ENCODE data around the gene SPACDR.
"Not testable (repeated sequence)": the region's sequence is repeated elsewhere in the genome, so short reads cannot be mapped to it uniquely, and the experiment has no call there.

Gene SPACDR

DNA sequence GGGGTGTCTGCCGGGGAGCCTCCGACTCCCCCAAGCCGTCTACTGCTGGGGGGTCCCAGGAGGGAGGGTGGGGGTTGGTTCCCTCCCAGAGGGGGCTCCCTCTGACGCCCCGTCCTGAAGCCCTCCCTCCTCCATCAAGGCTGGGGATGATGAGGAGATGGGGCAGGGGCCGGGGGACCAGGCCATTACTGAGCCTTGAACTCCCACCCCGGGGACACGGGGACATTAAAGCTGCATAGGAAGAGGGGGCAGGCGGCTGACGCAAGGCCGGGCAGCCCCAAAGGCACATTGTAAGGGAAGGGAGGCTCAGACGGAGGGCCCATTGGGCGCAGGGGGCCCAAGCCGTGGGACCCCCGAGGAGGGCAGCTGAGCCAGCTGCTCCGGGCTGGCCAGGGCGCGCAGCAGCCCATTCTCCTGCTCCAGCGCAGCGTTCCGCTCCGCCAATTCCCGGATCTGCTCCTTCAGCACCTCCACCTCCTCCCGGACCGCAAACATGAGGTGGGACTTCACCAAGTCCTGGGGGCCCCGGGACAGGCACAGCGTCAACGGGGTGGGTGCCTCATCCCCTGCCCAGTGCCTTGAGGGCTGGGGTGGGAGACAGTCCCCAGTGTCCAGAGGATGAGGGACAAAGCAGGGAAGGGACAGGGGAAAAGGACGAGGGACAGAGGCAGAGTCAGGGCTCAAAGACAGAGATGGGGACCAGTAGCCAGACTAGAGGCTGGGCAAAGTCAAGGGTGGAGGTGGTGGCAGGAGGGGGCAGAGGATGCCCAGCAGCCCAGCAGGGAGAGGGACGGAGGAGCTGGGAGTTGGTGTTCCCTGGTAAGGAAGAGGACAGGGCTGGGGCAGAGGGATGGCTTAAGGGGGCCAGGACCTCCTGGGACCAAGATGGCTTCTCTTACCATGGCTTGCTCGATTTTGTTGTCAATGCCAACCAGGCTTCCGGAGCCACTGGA lies 2.9 kb upstream of the SPACDR start:
- Histone ChIP-seq H3K9me3 (no peaks in the 10 kb centered on the region), H3K4me3 (no peak overlapping the region), H3K27me3 (ENCODE audit: low read depth) (no peaks in the 10 kb centered on the region), H3K4me1 (no peaks in the 10 kb centered on the region), H3K36me3 (replicated peaks) (no peaks in the 10 kb centered on the region; the same call in 1 of the 2 replicates)
- no peak for DNase-seq (ENCODE audit: low spot score in 2 of 2)
- in situ Hi-C loops (cut with MboI; ENCODE audit: low sequenced_read_pairs): loop anchor here (10.0 kb wide), 1 partner anchor 98 kb away; no protein-coding TSS in a partner anchor

DNA sequence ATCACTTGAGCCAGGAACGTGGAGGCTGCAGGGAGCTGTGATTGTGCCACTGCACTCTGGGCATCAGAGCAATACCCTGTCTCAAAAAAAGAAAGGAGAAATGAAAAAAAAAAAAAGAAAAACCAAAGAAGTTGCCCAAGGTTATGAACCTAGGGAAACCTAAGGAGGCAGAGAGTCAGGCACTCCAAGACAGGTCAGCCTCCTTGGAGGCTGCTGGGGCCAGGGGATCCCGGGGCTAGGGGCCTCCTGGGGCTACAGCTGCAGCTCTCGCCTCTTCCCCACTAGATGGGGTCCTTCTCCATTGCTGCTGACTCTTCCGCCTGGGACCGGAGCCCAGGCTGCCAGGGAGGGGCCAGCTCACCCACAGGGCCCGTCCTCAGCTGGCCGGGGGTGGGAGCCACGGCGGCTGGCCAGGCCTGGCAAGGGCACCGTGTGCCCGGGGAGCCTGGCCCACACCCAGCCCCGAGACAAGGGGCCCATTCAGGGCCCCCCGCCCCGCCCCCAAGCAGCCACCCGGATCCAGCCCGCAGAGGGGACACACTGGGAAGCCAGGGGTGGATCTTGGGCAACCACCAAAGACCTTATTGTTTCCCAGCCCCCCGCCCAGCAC lies 1.7 kb upstream of the SPACDR start:
- no peaks in the 10 kb centered on the region for H3K4me1 ChIP-seq

GRCh38 chr7:100465299-100465698 lies 1.2 kb upstream of the SPACDR start:
- H3K36me3 ChIP-seq (replicated peaks): no peaks in the 10 kb centered on the region; the same call in 1 of the 2 replicates

More for the DNA sequence above, 1.7 kb upstream of the SPACDR start:
- H3K27me3 ChIP-seq (ENCODE audit: low read depth): no peaks in the 10 kb centered on the region
- no peak overlapping the region for H3K4me3 ChIP-seq
- H3K36me3 ChIP-seq (replicated peaks): no peaks in the 10 kb centered on the region; the same call in 1 of the 2 replicates
- H3K9me3 ChIP-seq: no peaks in the 10 kb centered on the region
- DNase-seq (ENCODE audit: low spot score in 2 of 2): peak; percentile 46 to 57
- in situ Hi-C loops (cut with MboI; ENCODE audit: low sequenced_read_pairs): loop anchor here (10.0 kb wide), 1 partner anchor 99 kb away; no protein-coding TSS in a partner anchor

GRCh38 chr7:100464791-100465190 lies 731 bp upstream of the SPACDR start:
- no peaks in the 10 kb centered on the region for H3K36me3 ChIP-seq (replicated peaks)
- H3K9me3 ChIP-seq: no peaks in the 10 kb centered on the region
- DNase-seq (ENCODE audit: low spot score in 2 of 2): no peak
- no peaks in the 10 kb centered on the region for H3K27me3 ChIP-seq (ENCODE audit: low read depth)
- H3K4me3 ChIP-seq: no peak overlapping the region
- H3K4me1 ChIP-seq: no peaks in the 10 kb centered on the region
- in situ Hi-C loops (cut with MboI; ENCODE audit: low sequenced_read_pairs): loop anchor here (10.0 kb wide), 1 partner anchor 100 kb away; no protein-coding TSS in a partner anchor

More at GRCh38 chr7:100465299-100465698, 1.2 kb upstream of the SPACDR start:
- in situ Hi-C loops (cut with MboI; ENCODE audit: low sequenced_read_pairs): loop anchor here (10.0 kb wide), 1 partner anchor 100 kb away; no protein-coding TSS in a partner anchor
- no peak for DNase-seq (ENCODE audit: low spot score in 2 of 2)
- Histone ChIP-seq H3K4me1 (no peaks in the 10 kb centered on the region), H3K9me3 (no peaks in the 10 kb centered on the region), H3K4me3 (no peak overlapping the region), H3K27me3 (ENCODE audit: low read depth) (no peaks in the 10 kb centered on the region)

DNA sequence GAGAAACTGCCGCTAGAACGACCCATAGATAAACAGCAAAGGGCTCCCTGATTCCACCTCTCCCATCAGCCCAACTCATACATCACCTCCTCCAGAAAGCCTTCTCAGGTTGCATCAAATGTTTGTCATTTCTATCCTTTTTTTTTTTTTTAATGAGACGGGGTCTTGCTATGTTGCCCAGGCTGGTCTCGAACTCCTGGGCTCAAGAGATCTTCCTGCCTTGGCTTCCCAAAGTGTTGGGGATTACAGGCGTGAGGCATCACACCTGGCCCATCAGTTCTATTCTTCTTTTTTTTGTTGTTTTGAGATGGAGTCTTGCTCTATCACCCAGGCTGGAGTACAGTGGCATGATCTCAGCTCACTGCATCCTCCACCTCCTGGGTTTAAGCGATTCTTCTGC lies 7.0 kb downstream of the SPACDR start:
- Histone ChIP-seq H3K36me3 (replicated peaks) (no peaks in the 10 kb centered on the region), H3K4me3 (no peak overlapping the region), H3K4me1 (no peaks in the 10 kb centered on the region), H3K9me3 (no peaks in the 10 kb centered on the region), H3K27me3 (ENCODE audit: low read depth) (no peaks in the 10 kb centered on the region)
- in situ Hi-C loops (cut with MboI; ENCODE audit: low sequenced_read_pairs): no loop called here
- no peak for DNase-seq (ENCODE audit: low spot score in 2 of 2)

GRCh38 chr7:100456562-100456961 lies 7.5 kb downstream of the SPACDR start:
- in situ Hi-C loops (cut with MboI; ENCODE audit: low sequenced_read_pairs): no loop called here
- H3K4me3 ChIP-seq: no peak overlapping the region
- H3K27me3 ChIP-seq (ENCODE audit: low read depth): no peaks in the 10 kb centered on the region
- no peak for DNase-seq (ENCODE audit: low spot score in 2 of 2)
- no peaks in the 10 kb centered on the region for H3K4me1 ChIP-seq
- no peaks in the 10 kb centered on the region for H3K36me3 ChIP-seq (replicated peaks)
- H3K9me3 ChIP-seq: no peaks in the 10 kb centered on the region

- in situ Hi-C loops (cut with MboI; ENCODE audit: low sequenced_read_pairs): no loop called here
- peaks cover 4% of the 10 kb centered on the region; the same call in 1 of the 2 replicates for H3K4me1 ChIP-seq
- H3K9me3 ChIP-seq: no peaks in the 10 kb centered on the region
- H3K27me3 ChIP-seq (ENCODE audit: low read depth): no peaks in the 10 kb centered on the region
- DNase-seq (ENCODE audit: low spot score in 2 of 2): no peak
- H3K4me3 ChIP-seq: no peak overlapping the region
- no peaks in the 10 kb centered on the region for H3K36me3 ChIP-seq (replicated peaks)
Measured at GRCh38 chr7:100455206-100455605, 8.9 kb downstream of the SPACDR start.

- H3K4me1 ChIP-seq; H3K4me3 ChIP-seq; in situ Hi-C loops (cut with MboI; ENCODE audit: low sequenced_read_pairs); H3K9me3 ChIP-seq; H3K27me3 ChIP-seq (ENCODE audit: low read depth); DNase-seq (ENCODE audit: low spot score in 2 of 2); H3K36me3 ChIP-seq (replicated peaks): not testable (repeated sequence)
Measured at GRCh38 chr7:100453854-100454253, 10.2 kb downstream of the SPACDR start.

- H3K4me1 ChIP-seq: peaks cover 5% of the 10 kb centered on the region; the same call in 1 of the 2 replicates
Measured at GRCh38 chr7:100452513-100452912, 11.5 kb downstream of the SPACDR start.

DNA sequence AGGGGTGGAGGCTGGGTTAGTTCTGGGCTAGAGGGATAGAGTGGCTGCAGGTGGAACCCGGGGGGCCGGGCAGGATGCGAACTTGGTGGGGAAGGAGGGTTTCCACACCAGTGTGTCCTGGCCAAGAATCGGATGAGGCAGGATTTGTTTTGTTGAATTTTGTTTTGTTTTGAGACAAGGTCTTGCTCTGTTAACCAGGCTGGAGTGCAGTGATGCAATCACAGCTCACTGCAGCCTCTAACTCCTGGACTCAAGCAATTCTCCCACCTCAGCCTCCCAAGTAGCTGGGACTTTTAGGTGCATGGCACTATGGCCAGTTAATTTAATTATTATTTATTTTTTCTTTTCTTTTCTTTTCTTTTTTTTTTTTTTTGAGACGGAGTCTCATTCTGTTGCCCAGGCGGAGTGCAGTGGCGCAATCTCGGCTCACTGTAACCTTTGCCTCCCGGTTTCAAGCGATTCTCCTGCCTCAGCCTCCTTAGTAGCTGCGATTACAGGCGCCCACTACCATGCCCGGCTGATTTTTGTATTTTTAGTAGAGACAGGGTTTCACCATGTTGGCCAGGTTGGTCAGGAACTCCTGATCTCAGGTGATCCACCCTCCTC lies 14.8 kb downstream of the SPACDR start:
- H3K4me1 ChIP-seq: peaks cover 5% of the 10 kb centered on the region; the same call in 1 of the 2 replicates
- no peaks in the 10 kb centered on the region for H3K9me3 ChIP-seq
- no peak overlapping the region for H3K4me3 ChIP-seq
- in situ Hi-C loops (cut with MboI; ENCODE audit: low sequenced_read_pairs): no loop called here
- no peak for DNase-seq (ENCODE audit: low spot score in 2 of 2)
- no peaks in the 10 kb centered on the region for H3K27me3 ChIP-seq (ENCODE audit: low read depth)
- H3K36me3 ChIP-seq (replicated peaks): no peaks in the 10 kb centered on the region

More at GRCh38 chr7:100452513-100452912, 11.5 kb downstream of the SPACDR start:
- no peak overlapping the region for H3K4me3 ChIP-seq
- H3K9me3 ChIP-seq: no peaks in the 10 kb centered on the region
- H3K27me3 ChIP-seq (ENCODE audit: low read depth): no peaks in the 10 kb centered on the region
- in situ Hi-C loops (cut with MboI; ENCODE audit: low sequenced_read_pairs): no loop called here
- no peaks in the 10 kb centered on the region for H3K36me3 ChIP-seq (replicated peaks)
- no peak for DNase-seq (ENCODE audit: low spot score in 2 of 2)

GRCh38 chr7:100447363-100447762 lies 16.7 kb downstream of the SPACDR start:
- H3K27me3 ChIP-seq (ENCODE audit: low read depth); in situ Hi-C loops (cut with MboI; ENCODE audit: low sequenced_read_pairs); H3K9me3 ChIP-seq; DNase-seq (ENCODE audit: low spot score in 2 of 2); H3K4me1 ChIP-seq; H3K4me3 ChIP-seq; H3K36me3 ChIP-seq (replicated peaks): not testable (repeated sequence)

DNA sequence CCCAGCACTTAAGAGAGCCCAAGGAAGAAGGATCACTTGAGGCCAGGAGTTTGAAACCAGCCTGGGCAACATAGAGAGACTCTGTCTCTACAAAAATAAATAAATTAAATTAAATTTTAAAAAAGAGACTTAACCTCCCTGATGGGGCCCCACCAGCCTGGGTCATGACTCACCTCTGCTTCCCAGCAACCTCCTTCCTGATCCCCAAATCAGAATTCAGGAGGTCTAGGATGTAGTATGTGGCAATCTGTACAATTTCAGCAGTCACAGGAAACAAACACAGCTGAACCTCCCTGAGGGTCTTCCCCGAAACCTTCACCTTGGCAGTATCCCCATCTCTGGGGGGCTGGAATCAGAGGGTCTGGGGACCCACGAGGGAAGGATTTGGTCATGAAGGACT lies 18.0 kb downstream of the SPACDR start:
- no peaks in the 10 kb centered on the region for H3K9me3 ChIP-seq
- no peaks in the 10 kb centered on the region for H3K27me3 ChIP-seq (ENCODE audit: low read depth)
- DNase-seq (ENCODE audit: low spot score in 2 of 2): no peak
- no peak overlapping the region for H3K4me3 ChIP-seq
- H3K4me1 ChIP-seq: peaks cover 5% of the 10 kb centered on the region; the same call in 1 of the 2 replicates
- H3K36me3 ChIP-seq (replicated peaks): no peaks in the 10 kb centered on the region
- in situ Hi-C loops (cut with MboI; ENCODE audit: low sequenced_read_pairs): no loop called here

DNA sequence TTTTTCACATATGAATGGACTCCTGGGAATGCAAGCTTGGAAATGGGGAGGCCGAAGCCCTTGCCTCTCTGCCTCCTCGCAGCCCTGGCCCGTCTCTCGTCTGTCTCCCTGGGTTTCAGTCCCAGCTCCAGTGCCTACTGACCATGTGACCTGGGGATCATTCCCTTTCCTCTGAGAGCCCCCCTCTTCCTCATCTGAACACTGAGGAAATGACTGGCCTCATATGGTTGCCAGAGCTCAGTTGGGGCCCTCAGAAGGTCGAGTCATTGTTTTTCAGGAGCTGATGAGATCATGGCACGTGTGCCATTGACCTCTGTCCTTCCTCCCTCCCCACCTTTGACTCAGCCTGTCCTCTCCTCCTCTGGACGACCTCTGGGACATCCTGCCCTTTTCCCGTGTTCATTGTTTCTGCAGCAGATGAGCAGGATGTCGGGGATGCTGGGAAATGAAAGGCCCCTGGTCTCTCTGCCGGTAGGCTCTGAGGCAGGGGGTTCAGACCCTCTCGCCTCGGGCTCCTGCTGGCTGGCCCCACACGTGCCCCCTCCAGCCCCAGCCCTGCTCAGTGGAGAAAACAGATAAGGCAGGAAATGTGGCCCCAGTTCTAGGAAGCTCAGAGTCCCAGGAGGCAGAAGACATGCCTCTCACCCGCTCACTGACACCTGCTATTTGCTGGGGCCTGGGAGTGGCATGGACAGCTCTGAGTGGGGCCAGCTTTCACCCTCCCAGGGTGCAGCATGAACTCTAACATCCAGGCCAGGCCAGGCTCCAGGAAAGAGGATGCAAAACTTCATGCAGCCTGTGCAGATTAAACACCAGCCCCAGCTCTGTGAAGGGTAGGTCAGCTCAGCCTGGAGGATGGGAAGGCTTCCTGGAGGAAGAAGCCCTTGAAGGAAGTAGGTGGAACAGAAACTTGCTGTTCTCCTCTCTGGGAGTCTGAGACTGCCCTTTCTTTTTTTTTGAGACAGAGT lies 19.5 kb downstream of the SPACDR start:
- no peaks in the 10 kb centered on the region for H3K36me3 ChIP-seq (replicated peaks)
- DNase-seq (ENCODE audit: low spot score in 2 of 2): no peak
- in situ Hi-C loops (cut with MboI; ENCODE audit: low sequenced_read_pairs): no loop called here
- H3K9me3 ChIP-seq: no peaks in the 10 kb centered on the region
- H3K4me3 ChIP-seq: no peak overlapping the region
- no peaks in the 10 kb centered on the region for H3K4me1 ChIP-seq
- no peaks in the 10 kb centered on the region for H3K27me3 ChIP-seq (ENCODE audit: low read depth)
